Measurements from ENCODE around the gene NTSR1. TPM values are rescaled to one million over a fixed set of nuclear protein-coding genes. Genes with fewer than 3 reads are reported as not detected.

Gene NTSR1
- total and polyA plus RNA-seq, 2 of the 13 experiments (the other 11 are each of a cell fraction or from before 2014, with no cell fraction given): 0.09 to 0.12 TPM

GRCh38 chr20:62740286-62741141 lies 31.9 kb downstream of the NTSR1 start (continued):
- peak; percentile 28; the same call in 1 of the 2 replicates for TF ChIP-seq ETV5 (CRISPR knock-in tag; IDR thresholded peaks at IDR 0.05; ENCODE audit: borderline replicate concordance)
- no peak for TF ChIP-seq GABPA (IDR thresholded peaks at IDR 0.05; ENCODE audit: low read depth, low read length)
- TF ChIP-seq GABPA (CRISPR knock-in tag; IDR thresholded peaks at IDR 0.05; ENCODE audit: low read depth): 0 out of 2 replicates have a peak, but pooled peaks have one; percentile 16
- peak; percentile 95 for TF ChIP-seq EZH2 (conservative IDR thresholded peaks at IDR 0.05; ENCODE audit: low read depth, low read length)
- peak; percentile 23 for TF ChIP-seq CTCF (CRISPR knock-in tag; IDR thresholded peaks at IDR 0.05)
- TF ChIP-seq, protein P1, sequence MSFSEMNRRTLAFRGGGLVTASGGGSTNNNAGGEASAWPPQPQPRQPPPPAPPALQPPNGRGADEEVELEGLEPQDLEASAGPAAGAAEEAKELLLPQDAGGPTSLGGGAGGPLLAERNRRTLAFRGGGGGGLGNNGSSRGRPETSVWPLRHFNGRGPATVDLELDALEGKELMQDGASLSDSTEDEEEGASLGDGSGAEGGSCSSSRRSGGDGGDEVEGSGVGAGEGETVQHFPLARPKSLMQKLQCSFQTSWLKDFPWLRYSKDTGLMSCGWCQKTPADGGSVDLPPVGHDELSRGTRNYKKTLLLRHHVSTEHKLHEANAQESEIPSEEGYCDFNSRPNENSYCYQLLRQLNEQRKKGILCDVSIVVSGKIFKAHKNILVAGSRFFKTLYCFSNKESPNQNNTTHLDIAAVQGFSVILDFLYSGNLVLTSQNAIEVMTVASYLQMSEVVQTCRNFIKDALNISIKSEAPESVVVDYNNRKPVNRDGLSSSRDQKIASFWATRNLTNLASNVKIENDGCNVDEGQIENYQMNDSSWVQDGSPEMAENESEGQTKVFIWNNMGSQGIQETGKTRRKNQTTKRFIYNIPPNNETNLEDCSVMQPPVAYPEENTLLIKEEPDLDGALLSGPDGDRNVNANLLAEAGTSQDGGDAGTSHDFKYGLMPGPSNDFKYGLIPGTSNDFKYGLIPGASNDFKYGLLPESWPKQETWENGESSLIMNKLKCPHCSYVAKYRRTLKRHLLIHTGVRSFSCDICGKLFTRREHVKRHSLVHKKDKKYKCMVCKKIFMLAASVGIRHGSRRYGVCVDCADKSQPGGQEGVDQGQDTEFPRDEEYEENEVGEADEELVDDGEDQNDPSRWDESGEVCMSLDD (CRISPR knock-in tag; IDR thresholded peaks at IDR 0.05; ENCODE audit: borderline replicate concordance): peak; percentile 56; the same call in 1 of the 2 replicates
- TF ChIP-seq FOSL2 (CRISPR knock-in tag; IDR thresholded peaks at IDR 0.05): peak; percentile 68
- no peak for TF ChIP-seq SP1 (IDR thresholded peaks at IDR 0.05)
- TF ChIP-seq SP1 (CRISPR knock-in tag; IDR thresholded peaks at IDR 0.05): no peak
- TF ChIP-seq ZSCAN22 (CRISPR knock-in tag; IDR thresholded peaks at IDR 0.05): peak; percentile 93
